Measurements from ENCODE around the gene C5. TPM values are rescaled to one million over a fixed set of nuclear protein-coding genes. Genes with fewer than 3 reads are reported as not detected.
"Not testable (repeated sequence)": the region's sequence is repeated elsewhere in the genome, so short reads cannot be mapped to it uniquely, and the experiment has no call there.

Gene C5
- polyA plus RNA-seq, 1 of the 3 experiments (the other 2 are of a cell fraction), result 1.8 TPM

- DNase-seq, result no peak
- H4K20me1 ChIP-seq (ENCODE audit: insufficient read depth), result no peaks in the 10 kb centered on the region
- H3K9me2 ChIP-seq, result no peaks in the 10 kb centered on the region
- ChIA-PET CTCF (interaction anchor here (1.5 kb wide), 2 partner anchors 10 to 14 kb away, joined by 6 read pairs; no protein-coding TSS in a partner anchor), POLR2A (no interaction called here)
- no peak overlapping the region for H3K4me3 ChIP-seq (ENCODE audit: low read depth in 2 of 2, low read length in 1 of 2)
- no peaks in the 10 kb centered on the region for H3K4me1 ChIP-seq (ENCODE audit: control insufficient read depth in 1 of 2, insufficient read depth in 2 of 2, low read depth in 1 of 2, low read length in 1 of 2)
- no peaks in the 10 kb centered on the region for H3K9me3 ChIP-seq
- H3K27ac ChIP-seq (ENCODE audit: low read depth in 2 of 2, low read length in 1 of 2), result no peak overlapping the region
- H3K9ac ChIP-seq, result no peak overlapping the region
- no peaks in the 10 kb centered on the region for H3F3A ChIP-seq (replicated peaks; ENCODE audit: insufficient read depth)
- H3K79me2 ChIP-seq (ENCODE audit: insufficient read depth), result no peaks in the 10 kb centered on the region
- H2AFZ ChIP-seq (ENCODE audit: low read depth), result no peak overlapping the region
- H3K36me3 ChIP-seq (replicated peaks in 1 of 2; ENCODE audit: control insufficient read depth in 1 of 2, insufficient read depth in 2 of 2, low read length in 1 of 2), result no peaks in the 10 kb centered on the region
- TF ChIP-seq, protein P1, sequence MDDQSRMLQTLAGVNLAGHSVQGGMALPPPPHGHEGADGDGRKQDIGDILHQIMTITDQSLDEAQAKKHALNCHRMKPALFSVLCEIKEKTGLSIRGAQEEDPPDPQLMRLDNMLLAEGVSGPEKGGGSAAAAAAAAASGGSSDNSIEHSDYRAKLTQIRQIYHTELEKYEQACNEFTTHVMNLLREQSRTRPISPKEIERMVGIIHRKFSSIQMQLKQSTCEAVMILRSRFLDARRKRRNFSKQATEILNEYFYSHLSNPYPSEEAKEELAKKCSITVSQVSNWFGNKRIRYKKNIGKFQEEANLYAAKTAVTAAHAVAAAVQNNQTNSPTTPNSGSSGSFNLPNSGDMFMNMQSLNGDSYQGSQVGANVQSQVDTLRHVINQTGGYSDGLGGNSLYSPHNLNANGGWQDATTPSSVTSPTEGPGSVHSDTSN (IDR thresholded peaks at IDR 0.05), result no peak
- TF ChIP-seq GATA2 (CRISPR knock-in tag; IDR thresholded peaks at IDR 0.05) (no peak), EZH2phosphoT487 (IDR thresholded peaks at IDR 0.05; ENCODE audit: borderline replicate concordance, low read depth) (no peak), NRF1 (IDR thresholded peaks at IDR 0.05; ENCODE audit: low read depth, low read length) (no peak), SIN3A (IDR thresholded peaks at IDR 0.05; ENCODE audit: borderline replicate concordance, low read depth, low read length) (no peak), RFX5 (IDR thresholded peaks at IDR 0.05; ENCODE audit: low read length) (no peak), FOSL2 (IDR thresholded peaks at IDR 0.05; ENCODE audit: borderline replicate concordance, low read depth) (no peak), SMC3 (IDR thresholded peaks at IDR 0.05; ENCODE audit: low read depth, low read length) (no peak), YY1 (IDR thresholded peaks at IDR 0.05; ENCODE audit: low read depth) (no peak), MEF2A (IDR thresholded peaks at IDR 0.05; ENCODE audit: borderline replicate concordance, low read depth) (no peak), JUND (IDR thresholded peaks at IDR 0.05) (no peak), USF2 (IDR thresholded peaks at IDR 0.05; ENCODE audit: borderline replicate concordance, low read depth, low read length) (no peak), RCOR1 (IDR thresholded peaks at IDR 0.05; ENCODE audit: low read length) (no peak), GABPA (IDR thresholded peaks at IDR 0.05; ENCODE audit: low read depth) (no peak), USF1 (IDR thresholded peaks at IDR 0.05; ENCODE audit: borderline replicate concordance, low read depth) (no peak), TCF12 (IDR thresholded peaks at IDR 0.05) (no peak)
- TF ChIP-seq, protein P2, sequence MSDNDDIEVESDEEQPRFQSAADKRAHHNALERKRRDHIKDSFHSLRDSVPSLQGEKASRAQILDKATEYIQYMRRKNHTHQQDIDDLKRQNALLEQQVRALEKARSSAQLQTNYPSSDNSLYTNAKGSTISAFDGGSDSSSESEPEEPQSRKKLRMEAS (IDR thresholded peaks at IDR 0.05; ENCODE audit: low read depth), result no peak
- TF ChIP-seq, protein P3, sequence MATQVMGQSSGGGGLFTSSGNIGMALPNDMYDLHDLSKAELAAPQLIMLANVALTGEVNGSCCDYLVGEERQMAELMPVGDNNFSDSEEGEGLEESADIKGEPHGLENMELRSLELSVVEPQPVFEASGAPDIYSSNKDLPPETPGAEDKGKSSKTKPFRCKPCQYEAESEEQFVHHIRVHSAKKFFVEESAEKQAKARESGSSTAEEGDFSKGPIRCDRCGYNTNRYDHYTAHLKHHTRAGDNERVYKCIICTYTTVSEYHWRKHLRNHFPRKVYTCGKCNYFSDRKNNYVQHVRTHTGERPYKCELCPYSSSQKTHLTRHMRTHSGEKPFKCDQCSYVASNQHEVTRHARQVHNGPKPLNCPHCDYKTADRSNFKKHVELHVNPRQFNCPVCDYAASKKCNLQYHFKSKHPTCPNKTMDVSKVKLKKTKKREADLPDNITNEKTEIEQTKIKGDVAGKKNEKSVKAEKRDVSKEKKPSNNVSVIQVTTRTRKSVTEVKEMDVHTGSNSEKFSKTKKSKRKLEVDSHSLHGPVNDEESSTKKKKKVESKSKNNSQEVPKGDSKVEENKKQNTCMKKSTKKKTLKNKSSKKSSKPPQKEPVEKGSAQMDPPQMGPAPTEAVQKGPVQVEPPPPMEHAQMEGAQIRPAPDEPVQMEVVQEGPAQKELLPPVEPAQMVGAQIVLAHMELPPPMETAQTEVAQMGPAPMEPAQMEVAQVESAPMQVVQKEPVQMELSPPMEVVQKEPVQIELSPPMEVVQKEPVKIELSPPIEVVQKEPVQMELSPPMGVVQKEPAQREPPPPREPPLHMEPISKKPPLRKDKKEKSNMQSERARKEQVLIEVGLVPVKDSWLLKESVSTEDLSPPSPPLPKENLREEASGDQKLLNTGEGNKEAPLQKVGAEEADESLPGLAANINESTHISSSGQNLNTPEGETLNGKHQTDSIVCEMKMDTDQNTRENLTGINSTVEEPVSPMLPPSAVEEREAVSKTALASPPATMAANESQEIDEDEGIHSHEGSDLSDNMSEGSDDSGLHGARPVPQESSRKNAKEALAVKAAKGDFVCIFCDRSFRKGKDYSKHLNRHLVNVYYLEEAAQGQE (IDR thresholded peaks at IDR 0.05; ENCODE audit: low read depth, low read length), result no peak
- H3K27me3 ChIP-seq (ENCODE audit: insufficient read depth), result no peaks in the 10 kb centered on the region
- no peak overlapping the region for H3K4me2 ChIP-seq
Observed at GRCh38 chr9:120971938-120972337, 78.1 kb downstream of the C5 start.

DNA sequence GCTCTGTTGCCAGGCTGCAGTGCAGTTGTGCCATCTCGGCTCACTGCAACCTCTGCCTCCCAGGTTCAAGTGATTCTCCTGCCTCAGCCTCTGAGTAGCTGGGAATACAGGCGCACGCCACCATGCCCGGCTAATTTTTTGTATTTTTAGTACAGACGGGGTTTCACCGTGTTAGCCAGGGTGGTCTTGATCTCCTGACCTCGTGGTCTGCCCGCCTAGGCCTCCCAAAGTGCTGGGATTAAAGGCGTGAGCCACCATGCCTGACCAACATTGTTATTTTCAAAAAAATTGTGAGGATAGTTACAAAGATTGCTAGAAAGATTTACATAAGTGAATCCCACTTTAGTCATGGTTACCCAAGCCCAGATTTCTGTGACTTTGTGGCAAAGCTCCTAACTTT lies 78.6 kb downstream of the C5 start:
- POLR2A ChIA-PET; H3F3A ChIP-seq (replicated peaks; ENCODE audit: insufficient read depth); H4K20me1 ChIP-seq (ENCODE audit: insufficient read depth); H3K79me2 ChIP-seq (ENCODE audit: insufficient read depth); H2AFZ ChIP-seq (ENCODE audit: low read depth); H3K9me2 ChIP-seq; H3K27ac ChIP-seq (ENCODE audit: low read depth in 2 of 2, low read length in 1 of 2); H3K9me3 ChIP-seq; H3K4me1 ChIP-seq (ENCODE audit: control insufficient read depth in 1 of 2, insufficient read depth in 2 of 2, low read depth in 1 of 2, low read length in 1 of 2); H3K4me2 ChIP-seq; H3K36me3 ChIP-seq (replicated peaks in 1 of 2; ENCODE audit: control insufficient read depth in 1 of 2, insufficient read depth in 2 of 2, low read length in 1 of 2); H3K9ac ChIP-seq; H3K27me3 ChIP-seq (ENCODE audit: insufficient read depth); H3K4me3 ChIP-seq (ENCODE audit: low read depth in 2 of 2, low read length in 1 of 2); DNase-seq: not testable (repeated sequence)
- 89% methylated on average over 9 of the region's 9 CpGs for WGBS (ENCODE audit: low lambda C conversion rate)
- CTCF ChIA-PET, result interaction anchor here (1.5 kb wide), 2 partner anchors 10 to 15 kb away, joined by 6 read pairs; no protein-coding TSS in a partner anchor

All from SK-N-SH (cell line).